ENCODE measurements around the gene VSIG4. TPM values are rescaled to one million over a fixed set of nuclear protein-coding genes. Genes with fewer than 3 reads are reported as not detected.
"Not testable (repeated sequence)": the region's sequence is repeated elsewhere in the genome, so short reads cannot be mapped to it uniquely, and the experiment has no call there.

Gene VSIG4
- 1 to 10 TPM; 4.4 to 8.1 (median 6.7) TPM for polyA plus RNA-seq (ENCODE audit: insufficient read length in 3 of 3)
- long read RNA-seq, donor 1 = 0 reads
- long read RNA-seq, donor 2, partial matches to known transcripts = 0 of 1 reads
- long read RNA-seq, donor 2, other reads (novel, unspliced or antisense) = 0 of 1 reads
- long read RNA-seq, donor 3 = 0 reads
- long read RNA-seq, donor 4, partial matches to known transcripts = 0 of 1 reads
- long read RNA-seq, donor 4, other reads (novel, unspliced or antisense) = 0 of 1 reads
- long read RNA-seq, donor 5 = 0 reads
- long read RNA-seq, donor 6 = 0 reads
- long read RNA-seq, donor 7, partial matches to known transcripts = 0 of 2 reads
- long read RNA-seq, donor 7, other reads (novel, unspliced or antisense) = 0 of 2 reads
- long read RNA-seq, donor 8 = 0 reads
- long read RNA-seq, donor 9 = 0 reads
- long read RNA-seq, donor 10 = 0 reads
- long read RNA-seq, donor 11 = 0 reads
- long read RNA-seq, donor 12 = 0 reads
- long read RNA-seq, donor 13 = 0 reads
- long read RNA-seq, donor 14, partial matches to known transcripts = 0 of 1 reads
- long read RNA-seq, donor 14, other reads (novel, unspliced or antisense) = 0 of 1 reads
- long read RNA-seq, donor 15 = 0 reads
- long read RNA-seq, donor 16, partial matches to known transcripts = 0 of 1 reads
- long read RNA-seq, donor 16, other reads (novel, unspliced or antisense) = 0 of 1 reads

- no peak for DNase-seq (ENCODE audit: extremely low read depth in 1 of 11, low read depth in 9 of 11, low spot score in 4 of 11)
Observed at GRCh38 chrX:66039944-66040343, at the start of gene VSIG4. TSS of gene VSIG4 (minus strand) at chrX:66040080. CDS start at chrX:66039998, 82 bp downstream.

GRCh38 chrX:66076801-66077200, 36.9 kb upstream of the VSIG4 start:
- no peak for DNase-seq (ENCODE audit: extremely low read depth in 1 of 11, low read depth in 9 of 11, low spot score in 4 of 11)

- no peak for DNase-seq (ENCODE audit: extremely low read depth in 1 of 11, low read depth in 9 of 11, low spot score in 4 of 11)
Observed at GRCh38 chrX:66074920-66075879, 35.3 kb upstream of the VSIG4 start.

- no peak for DNase-seq (ENCODE audit: extremely low read depth in 1 of 11, low read depth in 9 of 11, low spot score in 4 of 11)
Observed at GRCh38 chrX:66071126-66071525, 31.2 kb upstream of the VSIG4 start.

GRCh38 chrX:66064261-66064660, 24.4 kb upstream of the VSIG4 start:
- DNase-seq (ENCODE audit: extremely low read depth in 1 of 11, low read depth in 9 of 11, low spot score in 4 of 11) = no peak

- not testable (repeated sequence) for DNase-seq (ENCODE audit: extremely low read depth in 1 of 11, low read depth in 9 of 11, low spot score in 4 of 11)
Observed at GRCh38 chrX:66057019-66057418, 17.1 kb upstream of the VSIG4 start.

- no peak for DNase-seq (ENCODE audit: extremely low read depth in 1 of 11, low read depth in 9 of 11, low spot score in 4 of 11)
Observed at GRCh38 chrX:66054978-66055377, 15.1 kb upstream of the VSIG4 start.

GRCh38 chrX:66053414-66053813, 13.5 kb upstream of the VSIG4 start:
- no peak for DNase-seq (ENCODE audit: extremely low read depth in 1 of 11, low read depth in 9 of 11, low spot score in 4 of 11)

GRCh38 chrX:66051980-66052379, 12.1 kb upstream of the VSIG4 start:
- no peak for DNase-seq (ENCODE audit: extremely low read depth in 1 of 11, low read depth in 9 of 11, low spot score in 4 of 11)

GRCh38 chrX:66050140-66050569, 10.3 kb upstream of the VSIG4 start:
- peak in 3 of 11 donors; percentile 9 to 18 (median 12) for DNase-seq (ENCODE audit: extremely low read depth in 1 of 11, low read depth in 9 of 11, low spot score in 4 of 11)

- DNase-seq (ENCODE audit: extremely low read depth in 1 of 11, low read depth in 9 of 11, low spot score in 4 of 11) = no peak
Observed at GRCh38 chrX:66049056-66049455, 9.2 kb upstream of the VSIG4 start.

- DNase-seq (ENCODE audit: extremely low read depth in 1 of 11, low read depth in 9 of 11, low spot score in 4 of 11) = no peak
Observed at GRCh38 chrX:66046612-66047235, 6.8 kb upstream of the VSIG4 start.

- DNase-seq (ENCODE audit: extremely low read depth in 1 of 11, low read depth in 9 of 11, low spot score in 4 of 11) = no peak
Observed at GRCh38 chrX:66045894-66046293, 6.0 kb upstream of the VSIG4 start.

GRCh38 chrX:66043584-66043983, 3.7 kb upstream of the VSIG4 start:
- DNase-seq (ENCODE audit: extremely low read depth in 1 of 11, low read depth in 9 of 11, low spot score in 4 of 11) = no peak

- DNase-seq (ENCODE audit: extremely low read depth in 1 of 11, low read depth in 9 of 11, low spot score in 4 of 11) = no peak
Observed at GRCh38 chrX:66042307-66043077, 2.6 kb upstream of the VSIG4 start.

GRCh38 chrX:66038115-66038514, 1.8 kb downstream of the VSIG4 start:
- no peak for DNase-seq (ENCODE audit: extremely low read depth in 1 of 11, low read depth in 9 of 11, low spot score in 4 of 11)

- no peak for DNase-seq (ENCODE audit: extremely low read depth in 1 of 11, low read depth in 9 of 11, low spot score in 4 of 11)
Observed at GRCh38 chrX:66036231-66036630, 3.6 kb downstream of the VSIG4 start.

- DNase-seq (ENCODE audit: extremely low read depth in 1 of 11, low read depth in 9 of 11, low spot score in 4 of 11) = no peak
Observed at GRCh38 chrX:66035667-66036066, 4.2 kb downstream of the VSIG4 start.
